HG02588 (cell line): ENCODE data around the gene TOR1B.
A peak's percentile ranks its signal among the peaks of the same experiment; 100 is the strongest.

Experiments used
- ATAC-seq: cut with Tn5 transposase; IDR thresholded peaks from one replicate; pipeline ENCODE4 v1.9.1; 2021; ENCODE audit warnings: mild to moderate bottlenecking, moderate library complexity; ENCODE audit not compliant: unreplicated experiment

Gene TOR1B

GRCh38 chr9:129812385-129812784 lies 9.4 kb downstream of the TOR1B start:
- no peak for ATAC-seq

GRCh38 chr9:129813661-129814060 lies 10.7 kb downstream of the TOR1B start:
- ATAC-seq = no peak

- no peak for ATAC-seq
Measured at GRCh38 chr9:129814432-129815223, 11.6 kb downstream of the TOR1B start.

GRCh38 chr9:129815278-129815677 lies 12.3 kb downstream of the TOR1B start:
- ATAC-seq = no peak

GRCh38 chr9:129816501-129817435 lies 13.8 kb downstream of the TOR1B start:
- no peak for ATAC-seq

- no peak for ATAC-seq
Measured at GRCh38 chr9:129822898-129823541, 20.0 kb downstream of the TOR1B start.

- ATAC-seq = no peak
Measured at GRCh38 chr9:129823542-129823934, 20.6 kb downstream of the TOR1B start.

- peak; percentile 93 for ATAC-seq
Measured at GRCh38 chr9:129823935-129824601, 21.1 kb downstream of the TOR1B start, which contains the start of gene TOR1A. Gene TOR1A, minus strand, starts transcription at chr9:129824136. Its CDS starts 51 bp downstream, at chr9:129824085.

- no peak for ATAC-seq
Measured at GRCh38 chr9:129826344-129826743, 23.4 kb downstream of the TOR1B start.

- ATAC-seq = no peak
Measured at GRCh38 chr9:129826759-129827158, 23.8 kb downstream of the TOR1B start.

GRCh38 chr9:129828051-129828450 lies 25.1 kb downstream of the TOR1B start:
- ATAC-seq = no peak

GRCh38 chr9:129828969-129829368 lies 26.0 kb downstream of the TOR1B start:
- ATAC-seq = no peak

- ATAC-seq = no peak
Measured at GRCh38 chr9:129832982-129833381, 30.0 kb downstream of the TOR1B start.

GRCh38 chr9:129834489-129835127 lies 31.6 kb downstream of the TOR1B start:
- ATAC-seq = peak; percentile 18

- ATAC-seq = peak; percentile 91
Measured at GRCh38 chr9:129835128-129835859, 32.3 kb downstream of the TOR1B start, which contains the start of the genes C9orf78 and USP20. Gene C9orf78, minus strand, starts transcription at chr9:129835275. Its CDS starts 54 bp downstream, at chr9:129835221. Gene USP20, plus strand, starts transcription at chr9:129835458. Its CDS starts 17,098 bp downstream, at chr9:129852556.

- no peak for ATAC-seq
Measured at GRCh38 chr9:129835860-129836223, 32.9 kb downstream of the TOR1B start.

- ATAC-seq = no peak
Measured at GRCh38 chr9:129836311-129837007, 33.5 kb downstream of the TOR1B start.

GRCh38 chr9:129838707-129839259 lies 35.8 kb downstream of the TOR1B start:
- no peak for ATAC-seq
